Dermis blood vessel endothelial cell (primary cell): ENCODE results near the gene NIF3L1. TPM values are rescaled to one million over a fixed set of nuclear protein-coding genes. Genes with fewer than 3 reads are reported as not detected.

Source experiments
- DNase-seq: peaks from one replicate; pipeline ENCODE4 v3.0.0; 2010
- total RNA-seq: library from RNA; depleted of rRNA; stranded (reverse); fragments of >200 nt; gene quantifications from 2 replicates; pipeline ENCODE4 v1.2.3, GENCODE V29; 2014

Gene NIF3L1
- 10.9 and 17.5 TPM in 2 replicates for total RNA-seq

DNA sequence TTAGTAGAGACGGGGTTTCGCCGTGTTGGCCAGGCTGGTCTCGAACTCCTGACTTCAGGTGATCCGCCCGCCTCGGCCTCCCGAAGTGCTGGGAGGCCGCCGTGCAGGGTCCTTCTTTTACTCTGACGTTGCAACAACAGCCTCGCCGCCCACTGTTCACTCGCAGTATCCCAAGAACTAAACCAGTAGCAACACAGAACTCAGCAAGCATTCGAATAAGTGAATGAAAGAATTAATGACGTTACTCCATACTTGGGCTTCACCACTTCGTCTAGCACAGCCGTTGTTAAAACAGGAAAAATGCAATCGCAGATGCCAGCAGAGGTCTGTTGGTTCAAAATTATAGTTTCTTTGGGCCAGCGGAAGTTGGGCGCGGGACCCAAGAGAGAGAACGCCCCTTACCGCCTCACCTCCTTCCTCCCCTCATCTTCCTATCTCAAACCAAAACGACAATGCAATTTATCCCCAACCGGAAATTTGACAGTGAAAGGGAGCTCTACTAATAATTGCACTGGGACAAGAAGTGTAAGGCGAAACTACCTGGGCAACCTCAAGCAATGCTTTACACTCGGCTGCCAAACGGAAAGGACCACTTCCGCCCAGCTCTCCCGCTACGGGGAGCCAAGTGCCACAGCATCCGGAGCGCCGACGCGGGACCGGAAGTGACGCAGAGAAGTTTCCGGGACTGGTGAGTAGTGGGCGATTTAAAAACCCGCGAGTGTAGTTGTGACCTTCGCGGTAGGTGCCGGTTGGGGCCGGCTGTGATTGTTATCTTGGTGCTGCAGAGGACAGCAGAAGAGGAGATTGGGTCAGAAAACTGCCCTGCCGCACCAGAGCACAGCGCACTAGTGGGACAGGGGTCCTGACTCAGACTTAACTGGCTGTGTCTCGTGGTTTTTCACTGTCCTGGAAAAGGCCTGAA, at the start of gene NIF3L1, which contains the start of gene PPIL3:
NIF3L1 (plus strand) TSS at position 668 of the 922 bp plus-strand sequence. CDS start 2,573 bp downstream, outside the sequence.
PPIL3 (minus strand) TSS at position 374 of the 922 bp plus-strand sequence. CDS start 1,462 bp downstream, outside the sequence.
- DNase-seq, result peak; percentile 99

GRCh38 chr2:200839513-200839912, 49.7 kb upstream of the NIF3L1 start:
- DNase-seq, result no peak

- DNase-seq, result no peak
Measured at GRCh38 chr2:200843993-200844948, 44.9 kb upstream of the NIF3L1 start.

DNA sequence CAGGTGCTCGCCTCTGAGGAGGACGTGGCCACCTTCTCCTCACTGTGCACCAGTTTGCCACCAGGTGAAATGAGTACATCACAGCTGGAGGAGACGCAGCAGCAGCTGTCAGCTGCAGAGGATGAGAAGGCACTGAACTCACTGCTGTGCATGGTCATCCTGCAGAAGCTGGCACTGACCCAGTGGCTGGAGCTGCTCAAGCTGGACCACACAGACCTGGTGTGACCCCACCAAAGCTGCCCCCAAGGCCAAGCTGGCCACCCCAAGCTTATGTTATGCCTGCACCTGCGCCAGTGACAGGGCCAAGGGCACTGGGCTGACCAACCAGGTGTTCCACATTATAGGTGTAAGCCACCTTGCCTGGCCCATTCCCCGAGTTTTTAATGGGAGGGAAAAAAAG, 44.0 kb upstream of the NIF3L1 start:
- no peak for DNase-seq

DNA sequence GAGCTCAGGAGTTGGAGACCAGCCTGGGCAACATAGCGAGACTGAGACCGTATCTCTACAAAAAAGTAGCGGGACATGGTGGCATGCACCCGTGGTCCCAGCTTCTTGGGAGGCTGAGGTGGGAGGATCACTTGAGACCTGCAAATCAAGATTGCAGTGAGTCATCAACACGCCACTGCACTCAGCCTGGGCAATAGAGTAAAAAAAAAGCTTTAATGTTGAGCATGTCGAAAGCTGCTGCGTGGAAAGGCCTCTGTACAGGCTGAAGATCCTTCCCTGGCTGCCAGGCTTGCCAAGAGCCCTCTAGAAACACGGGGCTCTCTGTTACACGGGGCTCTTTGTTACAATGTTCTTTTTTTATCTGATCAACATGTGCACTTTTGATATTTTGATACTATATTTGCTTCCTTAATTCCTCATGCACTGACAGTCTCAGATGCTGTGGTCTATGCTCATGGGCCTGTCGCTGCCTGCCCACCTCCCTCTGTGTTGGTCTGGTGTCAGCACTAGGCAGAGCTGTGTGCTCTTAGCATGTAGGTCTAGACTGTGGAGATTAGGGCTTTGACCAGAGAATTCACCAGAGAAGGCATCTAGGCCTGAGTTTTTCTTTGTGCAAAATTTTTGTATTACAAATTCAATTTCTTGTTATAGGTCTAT, 43.4 kb upstream of the NIF3L1 start:
- no peak for DNase-seq

- no peak for DNase-seq
Measured at GRCh38 chr2:200847269-200847668, 41.9 kb upstream of the NIF3L1 start.

GRCh38 chr2:200847939-200848338, 41.2 kb upstream of the NIF3L1 start:
- no peak for DNase-seq

DNA sequence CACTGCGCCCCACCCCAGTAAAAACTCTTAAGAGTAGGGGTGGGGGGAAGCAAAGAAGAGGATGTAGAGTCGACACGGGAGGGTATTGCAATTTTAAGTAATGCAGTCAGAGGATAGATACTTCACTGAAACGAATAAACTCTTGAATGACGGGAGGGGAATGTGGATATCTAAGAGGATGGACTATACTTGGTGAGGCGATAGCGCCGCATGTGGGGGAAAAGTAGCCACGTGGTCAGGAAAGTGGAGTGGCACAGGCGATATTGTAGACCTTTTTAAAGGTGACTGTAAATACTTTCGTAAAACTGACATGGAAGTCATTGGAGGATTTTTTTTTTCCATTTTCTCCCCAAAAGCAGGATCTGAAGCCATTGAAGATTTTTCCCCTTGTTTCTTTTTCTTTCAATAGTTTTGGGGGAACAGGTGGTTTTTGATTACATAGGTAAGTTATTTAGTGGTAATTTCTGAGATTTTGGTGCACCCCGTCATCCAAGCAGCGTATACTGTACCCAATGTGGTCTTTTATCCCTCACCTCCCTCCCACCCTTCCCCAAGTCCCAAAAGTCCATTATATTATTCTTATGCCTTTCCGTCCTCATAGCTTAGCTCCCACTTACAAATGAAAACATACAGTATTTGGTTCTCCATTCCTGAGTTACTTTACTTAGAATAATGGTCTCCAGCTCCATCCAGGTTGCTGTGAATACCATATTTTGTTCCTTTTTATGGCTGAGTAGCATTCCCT, 38.5 kb upstream of the NIF3L1 start:
- DNase-seq, result no peak

- no peak for DNase-seq
Measured at GRCh38 chr2:200851398-200852248, 37.5 kb upstream of the NIF3L1 start.

GRCh38 chr2:200852605-200853004, 36.6 kb upstream of the NIF3L1 start:
- DNase-seq, result no peak

GRCh38 chr2:200856806-200857205, 32.4 kb upstream of the NIF3L1 start:
- DNase-seq, result no peak

- peak; percentile 64 for DNase-seq
Measured at GRCh38 chr2:200860092-200860795, 28.9 kb upstream of the NIF3L1 start.

DNA sequence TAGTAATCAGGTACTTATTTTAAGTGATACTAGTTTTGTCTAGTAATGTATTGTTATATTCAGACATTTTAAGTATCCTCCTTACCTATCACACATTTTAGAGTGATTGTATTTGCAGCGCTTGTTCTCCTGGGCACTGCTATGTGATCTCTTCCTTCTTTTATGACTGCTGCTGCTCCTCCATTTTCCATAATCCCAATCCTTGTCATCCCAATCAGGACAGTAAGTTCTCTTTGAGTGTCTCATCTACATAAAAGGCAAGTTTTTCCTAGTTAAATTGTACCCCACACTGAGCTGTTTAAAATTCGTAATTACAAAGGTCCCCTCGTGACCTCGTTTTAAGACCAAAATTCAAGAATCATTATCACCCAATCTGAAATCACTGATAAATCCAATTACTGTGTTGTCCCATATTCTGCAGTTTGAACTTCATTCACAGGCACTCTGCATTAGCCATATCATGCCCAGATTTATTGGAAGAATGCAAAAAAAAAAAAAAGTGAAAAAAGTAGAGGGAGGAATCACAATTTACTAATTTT, 27.5 kb upstream of the NIF3L1 start:
- no peak for DNase-seq

- peak; percentile 77 for DNase-seq
Measured at GRCh38 chr2:200862532-200863000, 26.6 kb upstream of the NIF3L1 start.

- no peak for DNase-seq
Measured at GRCh38 chr2:200863782-200864175, 25.4 kb upstream of the NIF3L1 start.

- peak; percentile 96 for DNase-seq
Measured at GRCh38 chr2:200864176-200865034, 24.8 kb upstream of the NIF3L1 start, which contains the start of gene CLK1. TSS of gene CLK1 (minus strand) at chr2:200864658. CDS start at chr2:200861862, 2,796 bp downstream.

GRCh38 chr2:200869014-200869413, 20.2 kb upstream of the NIF3L1 start:
- DNase-seq, result no peak

GRCh38 chr2:200871151-200871550, 18.0 kb upstream of the NIF3L1 start:
- DNase-seq, result no peak

DNA sequence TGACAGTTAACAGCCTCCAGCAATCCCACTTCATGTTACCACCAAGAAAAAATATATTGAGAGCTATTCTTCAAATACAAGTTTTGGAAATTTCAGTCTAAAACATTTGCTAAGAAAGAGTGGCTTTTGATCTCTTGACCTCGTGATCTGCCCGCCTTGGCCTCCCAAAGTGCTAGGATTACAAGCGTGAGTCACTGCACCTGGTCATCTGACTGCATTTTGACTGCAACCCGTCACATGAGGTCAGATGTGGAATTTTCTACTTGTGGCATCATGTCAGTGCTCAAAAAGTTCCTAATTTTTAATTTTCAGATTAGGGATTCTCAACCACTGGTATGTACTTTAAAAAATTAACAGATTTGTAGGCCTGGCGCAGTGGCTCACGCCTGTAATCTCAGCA, 15.6 kb upstream of the NIF3L1 start:
- no peak for DNase-seq
